Natural killer cell treated with Interleukin-12 subunit alpha and Interleukin-12 subunit beta and Interleukin-15 and Interleukin-18, amount 100 ng/mL, for 72 hours (primary cell): ENCODE results near the gene SPAG9. TPM values are rescaled to one million over a fixed set of nuclear protein-coding genes. Genes with fewer than 3 reads are reported as not detected.

ENCODE experiments used
- ATAC-seq, 2 donors: fragments of 150-1000 bp; cut with Tn5 transposase in 1 of 2; sonication (Bioruptor Pico), chemical (Tn5 transposase) in 1 of 2; 2 replicates each; pipeline ENCODE4 v1.10.0; 2021
- DNase-seq: peaks from one replicate; pipeline ENCODE4 v3.0.0; 2022; ENCODE audit warnings: low spot score
- H3K27ac Mint-ChIP-seq, 2 donors: 1 replicate in 1 of 2; 2 replicates in 1 of 2; pipeline ENCODE4 v1.8.0; 2022; ENCODE audit warnings: mixed read lengths in 2 of 2, mild to moderate bottlenecking in 1 of 2, moderate library complexity in 1 of 2
- H3K27me3 Mint-ChIP-seq, 2 donors: 1 replicate in 1 of 2; 2 replicates in 1 of 2; pipeline ENCODE4 v1.8.0; 2022; ENCODE audit warnings: mixed read lengths in 2 of 2
- H3K36me3 Mint-ChIP-seq: one replicate; pipeline ENCODE4 v1.8.0; 2022; ENCODE audit warnings: mixed read lengths
- H3K4me1 Mint-ChIP-seq, 2 donors: 1 replicate in 1 of 2; 2 replicates in 1 of 2; pipeline ENCODE4 v1.8.0; 2022; ENCODE audit warnings: low read depth in 2 of 2, mixed read lengths in 2 of 2, mild to moderate bottlenecking in 1 of 2
- H3K4me3 Mint-ChIP-seq: one replicate; pipeline ENCODE4 v1.8.0; 2022; ENCODE audit warnings: mixed read lengths
- H3K9me3 Mint-ChIP-seq: 2 replicates; pipeline ENCODE4 v1.8.0; 2022; ENCODE audit warnings: mixed read lengths
- total RNA-seq, 2 donors: library from RNA; stranded (reverse); gene quantifications; one replicate each; pipeline ENCODE4 v1.2.3, GENCODE V29; 2022

The SPAG9 gene
- total RNA-seq, 2 donors from 2014 or later, result 49.2 to 87.5 TPM

DNA sequence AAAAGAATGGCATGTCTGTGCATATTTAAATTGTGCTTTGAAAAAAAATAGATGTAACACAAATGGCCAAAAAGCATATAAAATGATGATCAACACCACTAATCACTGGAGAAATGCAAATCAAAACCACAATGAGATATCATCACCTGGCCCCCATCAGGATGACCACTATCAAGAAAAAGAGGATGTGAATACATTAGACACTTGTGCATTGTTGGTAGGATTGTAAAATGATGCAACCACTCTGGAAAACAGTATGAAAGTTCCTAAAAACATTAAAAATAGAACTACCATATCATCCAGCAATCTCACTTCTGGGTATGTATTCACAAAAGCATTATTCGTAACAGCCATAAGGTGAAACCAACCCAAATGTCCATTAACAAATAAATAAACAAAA lies 91.5 kb downstream of the SPAG9 start:
- Mint-ChIP-seq H3K4me3 (peak overlapping the region; percentile 58), H3K27me3 (no peaks in the 10 kb centered on the region), H3K27ac (peak overlapping the region; percentile 84 to 92), H3K9me3 (no peaks in the 10 kb centered on the region), H3K36me3 (no peaks in the 10 kb centered on the region), H3K4me1 (peaks cover 7 to 16% of the 10 kb centered on the region in 2 donors)
- DNase-seq (no peak), ATAC-seq (no peak)

DNA sequence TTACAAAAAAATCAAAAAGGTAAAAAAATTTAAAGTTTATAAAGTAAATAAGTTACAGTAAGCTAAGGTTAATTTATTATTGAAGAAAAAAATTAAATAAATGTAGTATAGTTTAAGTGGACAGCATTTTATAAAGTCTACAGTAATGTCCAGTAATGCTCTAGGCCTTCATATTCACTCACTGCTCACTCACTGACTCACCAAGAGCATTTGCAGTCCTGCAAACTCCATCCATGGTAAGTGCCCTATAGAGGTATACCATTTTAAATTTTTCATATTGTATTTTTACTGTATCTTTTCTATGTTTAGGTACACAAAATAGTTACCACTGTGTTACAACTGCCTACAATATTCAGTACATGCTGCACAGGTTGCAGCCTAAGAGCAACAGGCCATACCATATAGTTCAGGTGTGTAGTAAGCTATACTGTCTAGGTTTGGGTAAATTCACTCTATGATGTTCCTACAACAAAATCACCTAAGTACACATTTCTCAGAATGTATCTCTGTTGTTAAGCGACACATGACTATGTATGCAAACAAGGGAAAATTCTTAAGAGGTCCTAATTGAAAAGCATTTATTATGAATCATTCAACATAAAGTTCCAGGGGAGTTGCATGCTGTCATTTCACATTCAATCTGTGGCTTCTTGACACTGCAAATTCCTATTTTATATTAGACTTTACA lies 92.3 kb downstream of the SPAG9 start:
- H3K4me1 Mint-ChIP-seq, result peaks cover 7 to 16% of the 10 kb centered on the region in 2 donors
- no peaks in the 10 kb centered on the region for H3K9me3 Mint-ChIP-seq
- H3K4me3 Mint-ChIP-seq, result peak overlapping the region; percentile 58
- H3K27me3 Mint-ChIP-seq, result no peaks in the 10 kb centered on the region
- DNase-seq (no peak), ATAC-seq (no peak)
- no peaks in the 10 kb centered on the region for H3K36me3 Mint-ChIP-seq
- peak overlapping the region; percentile 84 to 92 for H3K27ac Mint-ChIP-seq

DNA sequence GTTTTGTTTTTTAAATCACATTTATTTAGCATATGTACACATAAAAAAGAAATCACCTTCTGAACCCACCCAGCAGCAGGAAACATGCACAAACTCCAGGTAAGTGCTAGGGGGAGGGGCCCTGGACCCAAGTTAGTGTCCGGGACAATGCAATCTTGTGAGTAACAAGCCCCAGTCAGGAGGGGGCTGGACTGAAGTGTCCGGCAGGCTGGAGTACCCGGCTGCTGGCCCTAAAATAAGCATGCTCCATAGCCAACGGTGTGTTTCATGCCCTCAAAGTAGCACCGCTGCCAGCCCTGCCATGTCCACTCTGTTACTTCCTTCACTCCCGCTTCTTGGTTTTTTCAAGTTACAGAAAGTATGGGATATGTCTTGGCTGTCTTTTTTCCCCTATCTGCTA lies 102.1 kb downstream of the SPAG9 start:
- Mint-ChIP-seq H3K27me3 (no peaks in the 10 kb centered on the region), H3K9me3 (no peaks in the 10 kb centered on the region), H3K4me1 (no peaks in the 10 kb centered on the region), H3K36me3 (peaks cover 12% of the 10 kb centered on the region), H3K4me3 (no peak overlapping the region), H3K27ac (no peak overlapping the region)
- DNase-seq, result no peak
- no peak for ATAC-seq

DNA sequence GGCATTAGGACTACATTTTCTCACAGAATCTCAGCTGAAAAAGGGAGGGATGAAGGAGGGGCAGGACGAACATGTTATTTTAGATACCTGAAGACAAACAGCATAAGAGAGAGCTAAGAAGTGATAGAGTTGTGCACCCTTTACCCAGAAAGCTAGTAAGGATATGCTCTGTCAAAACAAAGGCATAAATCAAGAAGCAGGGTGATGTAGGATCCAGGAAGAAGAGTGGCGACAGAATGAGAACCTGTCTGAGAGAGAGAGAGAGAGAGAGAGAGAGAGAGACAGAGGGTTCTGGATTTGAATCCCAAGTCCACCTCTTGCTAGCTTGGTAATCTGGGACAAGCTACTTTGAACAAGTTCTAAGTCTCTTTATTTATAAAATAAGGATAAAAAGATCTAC lies 103.4 kb downstream of the SPAG9 start:
- no peaks in the 10 kb centered on the region for H3K9me3 Mint-ChIP-seq
- H3K36me3 Mint-ChIP-seq, result peaks cover 12% of the 10 kb centered on the region
- H3K4me1 Mint-ChIP-seq, result no peaks in the 10 kb centered on the region

DNA sequence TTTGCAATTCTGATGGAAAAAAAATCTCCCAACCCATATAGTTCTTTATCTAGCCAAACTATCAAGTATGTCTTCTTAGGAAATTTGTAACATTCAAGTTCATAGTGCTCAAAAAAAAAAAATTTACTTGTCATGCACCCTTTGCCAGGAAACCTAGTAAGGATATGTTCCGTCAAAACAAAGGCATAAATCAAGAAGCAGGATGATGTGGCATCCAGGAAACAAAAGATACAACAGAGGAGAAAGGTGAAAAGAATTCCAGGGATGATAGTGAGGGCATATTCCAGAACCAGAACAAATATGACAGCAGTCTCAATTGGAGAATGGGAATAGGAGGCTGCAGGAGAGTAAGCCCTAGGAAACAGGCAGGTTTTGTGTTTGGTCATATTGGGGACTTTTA lies 104.6 kb downstream of the SPAG9 start:
- DNase-seq (no peak), ATAC-seq (no peak)
- H3K4me1 Mint-ChIP-seq, result no peaks in the 10 kb centered on the region
- H3K4me3 Mint-ChIP-seq, result no peak overlapping the region
- no peak overlapping the region for H3K27ac Mint-ChIP-seq
- peaks cover 12% of the 10 kb centered on the region for H3K36me3 Mint-ChIP-seq
- no peaks in the 10 kb centered on the region for H3K27me3 Mint-ChIP-seq
- no peaks in the 10 kb centered on the region for H3K9me3 Mint-ChIP-seq

More for the DNA sequence above, 103.4 kb downstream of the SPAG9 start:
- H3K4me3 Mint-ChIP-seq, result no peak overlapping the region
- H3K27me3 Mint-ChIP-seq, result no peaks in the 10 kb centered on the region
- DNase-seq (no peak), ATAC-seq (no peak)
- H3K27ac Mint-ChIP-seq, result no peak overlapping the region

DNA sequence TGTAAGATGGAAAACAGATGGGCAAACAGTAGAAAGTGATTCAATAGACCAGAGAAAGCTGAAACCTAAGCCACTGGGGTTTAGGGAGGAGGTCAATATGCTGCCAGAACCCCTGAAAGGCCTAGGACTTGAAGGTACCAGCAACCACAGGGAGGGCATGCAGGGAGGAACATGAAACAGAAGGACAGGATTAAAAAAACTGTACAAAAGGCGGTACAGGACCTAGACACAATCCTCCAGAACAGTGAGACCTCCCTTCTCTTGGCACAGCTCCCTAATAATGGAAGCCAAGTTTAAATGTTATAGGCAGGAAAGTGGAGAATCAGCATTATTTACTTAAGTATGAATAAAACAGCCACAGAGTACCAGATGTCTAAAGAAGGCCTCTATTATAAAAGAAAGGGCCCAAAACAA lies 105.5 kb downstream of the SPAG9 start:
- Mint-ChIP-seq H3K4me1 (peaks cover 0 to 4% of the 10 kb centered on the region in 2 donors), H3K4me3 (no peak overlapping the region), H3K27me3 (no peaks in the 10 kb centered on the region), H3K27ac (peak overlapping the region in 1 of 2 donors; percentile 37), H3K9me3 (no peaks in the 10 kb centered on the region), H3K36me3 (peaks cover 12% of the 10 kb centered on the region)
- DNase-seq (no peak), ATAC-seq (no peak)

DNA sequence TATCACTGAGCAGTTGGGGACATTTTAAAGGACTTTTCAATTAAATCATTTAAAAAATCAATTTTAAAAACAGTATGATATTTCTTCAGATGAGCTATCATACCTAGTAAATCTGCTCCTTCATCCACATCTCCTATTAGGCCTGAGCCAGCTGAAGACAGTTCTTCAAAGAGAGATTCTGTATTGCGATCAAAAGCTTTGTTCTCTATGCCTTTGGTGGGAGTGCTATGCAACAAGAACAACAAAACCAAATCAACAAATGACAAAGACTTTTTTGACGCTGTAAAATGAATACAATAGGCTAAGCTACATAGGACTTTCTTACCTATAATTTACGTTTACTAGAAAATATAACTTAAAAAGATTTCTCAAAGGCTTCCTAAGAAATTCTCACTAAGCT lies 106.5 kb downstream of the SPAG9 start:
- H3K36me3 Mint-ChIP-seq, result peaks cover 12% of the 10 kb centered on the region

DNA sequence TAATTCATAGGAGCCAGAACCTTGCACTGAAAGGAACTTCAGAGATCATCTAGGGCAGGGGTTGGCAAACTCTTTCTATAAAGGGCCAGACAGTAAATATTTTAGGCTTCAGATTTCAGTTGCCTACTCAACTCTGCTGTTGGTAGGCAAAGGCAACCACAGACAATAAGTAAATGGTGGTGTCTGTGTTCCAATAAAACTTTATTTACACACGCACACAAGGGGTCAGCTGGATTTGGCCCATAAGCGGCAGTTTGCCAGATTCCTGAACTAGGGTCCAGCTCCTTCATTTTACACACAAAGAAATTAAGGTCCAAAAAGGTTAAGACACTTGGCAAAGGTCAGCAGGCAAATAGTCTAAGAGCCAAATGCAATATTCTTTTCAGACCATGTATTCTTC lies 107.3 kb downstream of the SPAG9 start:
- Mint-ChIP-seq H3K27me3 (no peaks in the 10 kb centered on the region), H3K36me3 (peaks cover 12% of the 10 kb centered on the region), H3K27ac (no peak overlapping the region), H3K4me3 (no peak overlapping the region), H3K4me1 (peaks cover 0 to 4% of the 10 kb centered on the region in 2 donors), H3K9me3 (no peaks in the 10 kb centered on the region)
- DNase-seq, result no peak
- no peak for ATAC-seq

More for the DNA sequence above, 106.5 kb downstream of the SPAG9 start:
- H3K27ac Mint-ChIP-seq, result no peak overlapping the region
- no peaks in the 10 kb centered on the region for H3K9me3 Mint-ChIP-seq
- no peak overlapping the region for H3K4me3 Mint-ChIP-seq
- H3K4me1 Mint-ChIP-seq, result peaks cover 0 to 4% of the 10 kb centered on the region in 2 donors
- no peak for DNase-seq
- ATAC-seq, result no peak
- no peaks in the 10 kb centered on the region for H3K27me3 Mint-ChIP-seq

DNA sequence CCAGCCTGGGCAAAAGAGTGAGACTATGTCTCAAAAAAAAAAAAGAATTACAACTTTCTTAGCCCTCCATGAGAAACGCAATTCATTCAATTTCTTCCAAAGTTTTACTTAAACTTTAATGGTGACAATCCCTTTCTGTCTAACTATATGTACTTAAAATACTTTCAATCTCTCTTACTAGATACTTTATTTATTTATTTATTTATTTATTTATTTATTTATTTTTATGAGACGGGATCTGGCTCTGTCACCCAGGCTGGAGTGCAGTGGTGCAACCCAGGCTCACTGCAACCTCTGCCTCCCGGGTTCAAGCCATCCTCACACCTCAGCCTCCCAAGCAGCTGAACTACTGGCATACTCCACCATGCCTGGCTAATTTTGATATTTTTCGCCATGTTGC lies 108.1 kb downstream of the SPAG9 start:
- DNase-seq (no peak), ATAC-seq (no peak)
- H3K4me1 Mint-ChIP-seq, result peaks cover 0 to 4% of the 10 kb centered on the region in 2 donors
- no peak overlapping the region for H3K27ac Mint-ChIP-seq
- H3K36me3 Mint-ChIP-seq, result peaks cover 12% of the 10 kb centered on the region
- no peaks in the 10 kb centered on the region for H3K27me3 Mint-ChIP-seq
- H3K4me3 Mint-ChIP-seq, result no peak overlapping the region
- H3K9me3 Mint-ChIP-seq, result no peaks in the 10 kb centered on the region

DNA sequence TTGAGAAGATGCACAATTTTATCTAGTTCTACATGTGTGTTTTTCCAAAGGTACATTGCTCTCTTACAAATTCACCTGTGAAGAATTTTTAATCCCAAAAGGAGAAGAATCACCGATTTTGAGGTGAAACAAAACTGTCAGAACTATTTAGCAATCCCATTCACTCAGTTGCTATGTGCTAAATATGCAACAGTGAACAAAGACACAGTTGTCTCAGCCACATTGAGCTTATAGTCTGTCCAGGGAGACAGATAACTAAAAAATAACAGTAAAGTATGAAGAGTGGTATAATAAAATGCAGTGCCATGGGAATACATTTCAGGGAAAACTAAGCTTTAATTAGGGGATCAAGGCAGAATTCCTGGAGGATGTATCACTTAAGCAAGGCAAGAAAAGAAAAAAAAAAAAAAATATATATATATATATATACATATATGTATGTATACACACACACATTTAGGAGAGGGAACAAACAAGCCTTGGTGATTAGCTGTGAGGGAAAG lies 110.4 kb downstream of the SPAG9 start:
- peaks cover 12% of the 10 kb centered on the region for H3K36me3 Mint-ChIP-seq
- ATAC-seq (no peak), DNase-seq (no peak)
- no peaks in the 10 kb centered on the region for H3K27me3 Mint-ChIP-seq
- H3K27ac Mint-ChIP-seq, result no peak overlapping the region
- no peak overlapping the region for H3K4me3 Mint-ChIP-seq
- H3K4me1 Mint-ChIP-seq, result peaks cover 0 to 4% of the 10 kb centered on the region in 2 donors
- no peaks in the 10 kb centered on the region for H3K9me3 Mint-ChIP-seq

DNA sequence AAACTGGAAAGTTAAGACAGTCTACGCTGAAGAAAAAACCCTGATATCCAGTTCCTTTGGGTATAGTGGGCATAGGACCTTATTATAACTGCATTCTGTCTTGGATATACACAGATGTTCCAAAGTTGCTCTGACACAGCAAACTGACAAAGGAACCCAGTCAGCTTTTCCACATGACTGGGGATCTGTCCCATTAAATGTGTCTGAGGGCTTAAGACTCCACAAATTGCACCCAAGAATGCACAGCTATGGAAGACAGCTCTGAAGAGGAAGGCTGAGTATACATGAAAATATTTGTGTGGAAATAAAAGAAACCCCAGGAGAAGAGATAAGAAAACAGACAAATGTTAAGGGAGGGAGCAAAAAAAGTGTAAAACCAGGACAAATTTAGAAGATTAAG lies 114.1 kb downstream of the SPAG9 start:
- Mint-ChIP-seq H3K4me1 (peaks cover 0 to 4% of the 10 kb centered on the region in 2 donors), H3K27ac (no peak overlapping the region), H3K9me3 (no peaks in the 10 kb centered on the region), H3K4me3 (no peak overlapping the region), H3K36me3 (peaks cover 12% of the 10 kb centered on the region), H3K27me3 (no peaks in the 10 kb centered on the region)
- no peak for ATAC-seq
- no peak for DNase-seq

DNA sequence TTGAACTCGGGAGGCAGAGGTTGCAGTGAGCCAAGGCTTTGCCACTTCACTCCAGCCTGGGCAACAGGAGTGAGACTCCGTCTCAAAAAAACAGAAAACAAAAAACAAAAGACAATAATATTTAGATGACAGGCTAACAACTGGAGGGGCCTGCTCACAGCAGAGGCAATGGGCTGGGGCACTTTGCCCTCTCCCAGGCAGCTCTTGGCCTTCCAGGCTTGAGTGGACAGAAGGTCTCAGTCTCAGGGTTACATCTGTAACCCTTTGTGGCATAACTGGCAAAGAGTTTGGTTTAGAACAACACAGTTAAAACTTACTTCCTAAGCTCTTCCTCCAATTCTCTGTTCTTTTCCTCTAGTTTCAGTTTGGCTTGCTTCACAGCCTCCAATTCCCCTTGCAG lies 114.9 kb downstream of the SPAG9 start:
- DNase-seq, result no peak
- Mint-ChIP-seq H3K36me3 (peaks cover 12% of the 10 kb centered on the region), H3K4me1 (peaks cover 0 to 8% of the 10 kb centered on the region in 2 donors), H3K27ac (no peak overlapping the region), H3K4me3 (no peak overlapping the region), H3K9me3 (no peaks in the 10 kb centered on the region), H3K27me3 (no peaks in the 10 kb centered on the region)
- no peak for ATAC-seq

DNA sequence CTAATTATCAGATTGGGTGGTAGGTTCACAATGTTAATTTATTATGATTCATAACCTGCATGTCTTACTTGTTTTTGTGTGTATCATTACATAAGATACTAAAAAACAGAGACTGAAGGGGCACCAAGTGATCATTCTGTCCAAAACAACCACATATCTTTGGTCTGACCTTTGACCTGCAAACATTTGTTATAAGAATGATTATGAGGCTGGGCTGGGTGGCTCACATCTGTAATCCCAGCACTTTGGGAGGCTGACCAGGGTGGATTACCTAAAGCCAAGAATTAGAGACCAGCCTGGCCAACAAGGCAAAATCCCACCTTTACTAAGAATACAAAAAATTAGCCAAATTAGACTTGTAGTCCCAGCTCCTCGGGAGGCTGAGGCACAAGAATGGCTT lies 116.4 kb downstream of the SPAG9 start:
- H3K36me3 Mint-ChIP-seq, result peaks cover 12% of the 10 kb centered on the region
- ATAC-seq, result no peak
- H3K4me1 Mint-ChIP-seq, result peaks cover 0 to 5% of the 10 kb centered on the region in 2 donors

DNA sequence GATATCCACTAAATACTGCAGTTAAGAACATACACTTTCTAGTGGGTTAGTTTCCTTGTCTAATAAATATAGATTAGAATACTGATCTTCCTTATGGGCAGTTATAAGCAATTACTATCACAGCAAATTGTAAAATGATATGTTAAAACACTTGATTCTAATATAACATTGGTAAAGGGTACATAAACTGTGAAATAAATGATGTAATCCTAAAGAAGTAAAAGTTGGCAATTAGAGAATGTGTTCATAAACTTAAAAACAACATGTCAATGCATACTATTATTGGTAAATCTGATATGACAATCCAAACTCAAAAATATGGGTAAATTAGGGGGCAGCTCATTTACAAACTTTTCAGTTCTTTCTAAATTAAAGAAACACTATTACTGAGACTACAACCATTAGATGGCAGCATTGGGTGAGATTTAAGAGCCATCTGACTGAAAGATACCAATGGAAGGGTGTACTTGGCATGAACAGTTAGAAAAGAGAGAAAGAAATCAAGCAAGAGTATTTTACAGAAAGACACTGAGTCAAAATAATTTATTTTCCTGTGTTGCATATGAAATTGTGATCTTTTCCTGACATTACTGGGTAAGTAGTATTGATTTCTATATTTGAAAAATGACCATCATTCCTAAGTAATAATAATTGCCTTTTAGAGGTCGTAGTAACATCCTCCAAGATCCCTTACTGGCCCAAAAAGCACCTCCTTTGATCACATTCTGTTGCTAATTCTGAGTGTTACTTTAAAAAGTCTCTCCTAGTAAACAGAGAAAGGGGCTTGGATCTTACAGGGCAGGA lies 119.6 kb downstream of the SPAG9 start:
- Mint-ChIP-seq H3K36me3 (peaks cover 10% of the 10 kb centered on the region), H3K27ac (peak overlapping the region in 1 of 2 donors; percentile 8)

More for the DNA sequence above, 116.4 kb downstream of the SPAG9 start:
- Mint-ChIP-seq H3K27me3 (no peaks in the 10 kb centered on the region), H3K9me3 (no peaks in the 10 kb centered on the region), H3K4me3 (no peak overlapping the region), H3K27ac (no peak overlapping the region)
- no peak for DNase-seq

More for the DNA sequence above, 119.6 kb downstream of the SPAG9 start:
- Mint-ChIP-seq H3K4me1 (peaks cover 0 to 5% of the 10 kb centered on the region in 2 donors), H3K27me3 (no peaks in the 10 kb centered on the region), H3K9me3 (no peaks in the 10 kb centered on the region), H3K4me3 (no peak overlapping the region)
- ATAC-seq, result peak in 1 of 2 donors; percentile 48
- DNase-seq, result no peak
